A549 (cell line): Measurements from ENCODE around the gene KRTAP10-10.

Experiments used
- EP300 ChIP-seq, 2 experiments: fragments of >200 bp; sonication (Bioruptor Twin); formaldehyde crosslinking; IDR thresholded peaks; 2 replicates in 1 of 2; 3 replicates in 1 of 2; pipeline ENCODE4 v1.6.1; 2016 to 2017
- FOSL2 ChIP-seq, 2 experiments: fragments of 450-650 bp in 1 of 2; fragments of >200 bp in 1 of 2; sonication (Bioruptor Twin) in 1 of 2; formaldehyde crosslinking; IDR thresholded peaks; 2 replicates each; pipeline versions ENCODE4 v1.5.0 to v1.6.1; 2016 to 2020; ENCODE audit warnings: mild to moderate bottlenecking in 1 of 2, moderate library complexity in 1 of 2
- HDAC2 ChIP-seq: fragments of 200-600 bp; sonication (generic); IDR thresholded peaks from 2 replicates; pipeline ENCODE4 v1.6.1; 2016
- KDM5A ChIP-seq: fragments of 200-600 bp; sonication (generic); IDR thresholded peaks from 2 replicates; pipeline ENCODE4 v1.6.1; 2016; ENCODE audit warnings: antibody characterized with exemption, mild to moderate bottlenecking
- MAZ ChIP-seq: fragments of 150-350 bp; IDR thresholded peaks from 2 replicates; pipeline ENCODE4 v1.6.1; 2014; ENCODE audit warnings: antibody characterized with exemption, low read depth, low read length, borderline replicate concordance
- MYC ChIP-seq: IDR thresholded peaks from 2 replicates; pipeline ENCODE4 v1.6.1; 2012; ENCODE audit warnings: mild to moderate bottlenecking, inconsistent platforms, low read length, improper control_type of control experiment, borderline replicate concordance
- NR3C1 ChIP-seq: fragments of >200 bp; sonication (Bioruptor Twin); formaldehyde crosslinking; IDR thresholded peaks from 3 replicates; pipeline ENCODE4 v1.6.1; 2017
- POLR2A ChIP-seq: IDR thresholded peaks from 2 replicates; pipeline ENCODE4 v1.6.1; 2012; ENCODE audit warnings: mild to moderate bottlenecking, low read length
- RAD21 ChIP-seq, 2 experiments: fragments of >200 bp in 1 of 2; sonication (Bioruptor Twin) in 1 of 2; formaldehyde crosslinking in 1 of 2; IDR thresholded peaks in 1 of 2; conservative IDR thresholded peaks in 1 of 2; 2 replicates in 1 of 2; 3 replicates in 1 of 2; pipeline ENCODE4 v1.6.1; 2012 to 2018; ENCODE audit warnings: inconsistent platforms in 1 of 2
- RCOR1 ChIP-seq: fragments of 150-350 bp; IDR thresholded peaks from 2 replicates; pipeline ENCODE4 v1.6.1; 2014; ENCODE audit warnings: antibody characterized with exemption, low read length, low read depth
- RFX5 ChIP-seq: fragments of 450-650 bp; IDR thresholded peaks from 2 replicates; pipeline ENCODE4 v1.7.1; 2014; ENCODE audit warnings: antibody characterized with exemption, mild to moderate bottlenecking, moderate library complexity
- TF ChIP-seq, protein P1 (sequence below): fragments of >200 bp; sonication (Bioruptor Twin); formaldehyde crosslinking; IDR thresholded peaks from 3 replicates; pipeline ENCODE4 v1.5.1; 2016
- TF ChIP-seq, protein P2 (sequence below): IDR thresholded peaks from 2 replicates; pipeline ENCODE4 v1.6.1; 2012
- TF ChIP-seq, protein P3 (sequence below): IDR thresholded peaks from 2 replicates; pipeline ENCODE4 v1.6.1; 2012

DNA sequence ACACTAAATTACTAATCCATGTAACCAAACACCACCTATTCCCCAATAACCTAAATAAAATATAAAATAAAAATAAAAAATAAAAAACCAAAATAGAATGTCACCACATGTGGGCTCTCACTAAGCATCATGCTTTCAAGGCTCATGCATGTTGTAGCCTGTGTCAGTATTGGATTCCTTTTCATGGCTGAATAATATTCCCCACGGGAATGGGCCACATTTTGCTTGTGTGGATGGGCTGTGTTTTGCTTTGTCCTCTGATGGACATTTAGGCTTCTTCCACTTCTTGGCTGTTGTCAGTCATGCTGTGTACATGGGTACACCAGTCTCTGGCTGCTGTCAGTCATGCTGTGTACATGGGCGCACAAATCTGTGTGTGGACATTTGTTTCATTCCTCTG, 48.1 kb upstream of the KRTAP10-10 start:
- TF ChIP-seq, protein P1, sequence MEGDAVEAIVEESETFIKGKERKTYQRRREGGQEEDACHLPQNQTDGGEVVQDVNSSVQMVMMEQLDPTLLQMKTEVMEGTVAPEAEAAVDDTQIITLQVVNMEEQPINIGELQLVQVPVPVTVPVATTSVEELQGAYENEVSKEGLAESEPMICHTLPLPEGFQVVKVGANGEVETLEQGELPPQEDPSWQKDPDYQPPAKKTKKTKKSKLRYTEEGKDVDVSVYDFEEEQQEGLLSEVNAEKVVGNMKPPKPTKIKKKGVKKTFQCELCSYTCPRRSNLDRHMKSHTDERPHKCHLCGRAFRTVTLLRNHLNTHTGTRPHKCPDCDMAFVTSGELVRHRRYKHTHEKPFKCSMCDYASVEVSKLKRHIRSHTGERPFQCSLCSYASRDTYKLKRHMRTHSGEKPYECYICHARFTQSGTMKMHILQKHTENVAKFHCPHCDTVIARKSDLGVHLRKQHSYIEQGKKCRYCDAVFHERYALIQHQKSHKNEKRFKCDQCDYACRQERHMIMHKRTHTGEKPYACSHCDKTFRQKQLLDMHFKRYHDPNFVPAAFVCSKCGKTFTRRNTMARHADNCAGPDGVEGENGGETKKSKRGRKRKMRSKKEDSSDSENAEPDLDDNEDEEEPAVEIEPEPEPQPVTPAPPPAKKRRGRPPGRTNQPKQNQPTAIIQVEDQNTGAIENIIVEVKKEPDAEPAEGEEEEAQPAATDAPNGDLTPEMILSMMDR: no peak
- TF ChIP-seq EP300 (IDR thresholded peaks at IDR 0.05) (no peak), NR3C1 (no peak), FOSL2 (IDR thresholded peaks at IDR 0.05) (no peak), FOSL2 (CRISPR knock-in tag; IDR thresholded peaks at IDR 0.05) (no peak), KDM5A (no peak), RFX5 (no peak), POLR2A (no peak), HDAC2 (no peak), RAD21 (conservative IDR thresholded peaks at IDR 0.05 in 1 of 2, IDR thresholded peaks at IDR 0.05 in 1 of 2) (no peak), MYC (no peak), MAZ (no peak), RCOR1 (no peak)
- TF ChIP-seq, protein P2, sequence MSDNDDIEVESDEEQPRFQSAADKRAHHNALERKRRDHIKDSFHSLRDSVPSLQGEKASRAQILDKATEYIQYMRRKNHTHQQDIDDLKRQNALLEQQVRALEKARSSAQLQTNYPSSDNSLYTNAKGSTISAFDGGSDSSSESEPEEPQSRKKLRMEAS: no peak
- TF ChIP-seq, protein P3, sequence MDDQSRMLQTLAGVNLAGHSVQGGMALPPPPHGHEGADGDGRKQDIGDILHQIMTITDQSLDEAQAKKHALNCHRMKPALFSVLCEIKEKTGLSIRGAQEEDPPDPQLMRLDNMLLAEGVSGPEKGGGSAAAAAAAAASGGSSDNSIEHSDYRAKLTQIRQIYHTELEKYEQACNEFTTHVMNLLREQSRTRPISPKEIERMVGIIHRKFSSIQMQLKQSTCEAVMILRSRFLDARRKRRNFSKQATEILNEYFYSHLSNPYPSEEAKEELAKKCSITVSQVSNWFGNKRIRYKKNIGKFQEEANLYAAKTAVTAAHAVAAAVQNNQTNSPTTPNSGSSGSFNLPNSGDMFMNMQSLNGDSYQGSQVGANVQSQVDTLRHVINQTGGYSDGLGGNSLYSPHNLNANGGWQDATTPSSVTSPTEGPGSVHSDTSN: no peak
